Neuronal stem cell (in vitro differentiated cells): ENCODE results near the gene MTHFD1L.
A peak's percentile ranks its signal among the peaks of the same experiment; 100 is the strongest.

Experiments used
- DNase-seq: peaks from one replicate; pipeline ENCODE4 v3.0.0-alpha.2; 2013; ENCODE audit warnings: low spot score
- H2AFZ ChIP-seq: one replicate; pipeline ENCODE4 v1.6.1; 2013; ENCODE audit warnings: mild to moderate bottlenecking, low read length, inconsistent platforms
- H2AK5ac ChIP-seq: 2 replicates; pipeline ENCODE4 v1.6.1; 2013; ENCODE audit warnings: low read depth, mild to moderate bottlenecking, inconsistent platforms, low read length, moderate library complexity, mixed read lengths
- H2BK120ac ChIP-seq: 2 replicates; pipeline ENCODE4 v1.6.1; 2013; ENCODE audit warnings: low read depth, mild to moderate bottlenecking, inconsistent platforms, low read length, moderate library complexity, mixed read lengths
- H2BK12ac ChIP-seq: one replicate; pipeline ENCODE4 v1.6.1; 2013; ENCODE audit warnings: low read length, inconsistent platforms
- H2BK15ac ChIP-seq: 2 replicates; pipeline ENCODE4 v1.6.1; 2013; ENCODE audit warnings: mild to moderate bottlenecking, low read length, inconsistent platforms, mixed read lengths
- H2BK5ac ChIP-seq: one replicate; pipeline ENCODE4 v1.6.1; 2013; ENCODE audit warnings: inconsistent platforms, mild to moderate bottlenecking, low read length, moderate library complexity
- H3K14ac ChIP-seq: one replicate; pipeline ENCODE4 v1.6.1; 2013; ENCODE audit warnings: low read length, inconsistent platforms
- H3K18ac ChIP-seq: 2 replicates; pipeline ENCODE4 v1.6.1; 2013; ENCODE audit warnings: low read length, inconsistent platforms
- H3K23ac ChIP-seq: 2 replicates; pipeline ENCODE4 v1.6.1; 2013; ENCODE audit warnings: low read depth, mild to moderate bottlenecking, mixed read lengths, low read length, inconsistent platforms; ENCODE audit not compliant: poor library complexity
- H3K27ac ChIP-seq: replicated peaks from 3 replicates; pipeline ENCODE4 v1.5.1; 2013; ENCODE audit warnings: low read length, inconsistent platforms
- H3K27me3 ChIP-seq, 3 experiments: 2 replicates each; pipeline ENCODE4 v1.6.1; 2013; ENCODE audit warnings: low read length in 3 of 3, mild to moderate bottlenecking in 2 of 3, inconsistent platforms in 1 of 3, low read depth in 1 of 3, mixed read lengths in 1 of 3, moderate library complexity in 1 of 3; ENCODE audit not compliant: control insufficient read depth in 3 of 3, insufficient read depth in 3 of 3
- H3K36me3 ChIP-seq, 2 donors: replicated peaks in 1 of 2; 2 replicates each; pipeline ENCODE4 v1.6.1; 2013; ENCODE audit warnings: low read length in 2 of 2; ENCODE audit not compliant: control insufficient read depth in 2 of 2, insufficient read depth in 2 of 2
- H3K4ac ChIP-seq: 2 replicates; pipeline ENCODE4 v1.6.1; 2013; ENCODE audit warnings: inconsistent platforms, mild to moderate bottlenecking, low read length, moderate library complexity
- H3K4me1 ChIP-seq, 2 donors: 1 replicate in 1 of 2; 2 replicates in 1 of 2; pipeline ENCODE4 v1.6.1; 2013; ENCODE audit warnings: low read length in 2 of 2, low read depth in 1 of 2; ENCODE audit not compliant: control insufficient read depth in 2 of 2, insufficient read depth in 1 of 2
- H3K4me2 ChIP-seq: one replicate; pipeline ENCODE4 v1.6.1; 2013; ENCODE audit warnings: mild to moderate bottlenecking, low read length, inconsistent platforms; ENCODE audit not compliant: insufficient read depth, poor library complexity, severe bottlenecking
- H3K4me3 ChIP-seq, 2 donors: 2 replicates each; pipeline ENCODE4 v1.5.1; 2013; ENCODE audit warnings: low read length in 2 of 2, mild to moderate bottlenecking in 2 of 2, inconsistent platforms in 1 of 2, moderate library complexity in 1 of 2
- H3K79me1 ChIP-seq: one replicate; pipeline ENCODE4 v1.6.1; 2013; ENCODE audit warnings: low read depth, mild to moderate bottlenecking, inconsistent platforms, low read length, moderate library complexity
- H3K9ac ChIP-seq: one replicate; pipeline ENCODE4 v1.6.1; 2013; ENCODE audit warnings: mild to moderate bottlenecking, low read depth, low read length, inconsistent platforms; ENCODE audit not compliant: poor library complexity
- H3K9me3 ChIP-seq, 2 donors: replicated peaks in 1 of 2; 2 replicates each; pipeline versions ENCODE3 to v1.6.1; 2013; ENCODE audit warnings: low read length in 2 of 2, mild to moderate bottlenecking in 2 of 2, inconsistent platforms in 1 of 2, low read depth in 1 of 2, mixed read lengths in 1 of 2, moderate library complexity in 1 of 2; ENCODE audit not compliant: control insufficient read depth in 2 of 2, insufficient read depth in 1 of 2
- H4K8ac ChIP-seq: one replicate; pipeline ENCODE4 v1.6.1; 2013; ENCODE audit warnings: low read depth, mild to moderate bottlenecking, inconsistent platforms, low read length, moderate library complexity
- H4K91ac ChIP-seq: one replicate; pipeline ENCODE4 v1.6.1; 2013; ENCODE audit warnings: low read length, low read depth, mild to moderate bottlenecking, inconsistent platforms; ENCODE audit not compliant: poor library complexity
- WGBS, 2 donors: extraction: QIAGEN DNeasy Blood & Tissue Kit; methylation state at CpG; one replicate each; pipeline ENCODE4 v1.1.7; 2013; ENCODE audit warnings: missing lambda C conversion rate in 2 of 2, mixed read lengths in 1 of 2; ENCODE audit not compliant: insufficient read length in 2 of 2, insufficient replicate concordance in 1 of 2; ENCODE audit errors: extremely low coverage in 2 of 2; 5-methylcytosine and 5-hydroxymethylcytosine counted together

The MTHFD1L gene

GRCh38 chr6:150894191-150894744 lies 28.8 kb downstream of the MTHFD1L start:
- WGBS, 2 donors = no CpG with 5 or more reads among the region's 8 CpGs
- Histone ChIP-seq H3K18ac (no peak overlapping the region), H2BK120ac (no peak overlapping the region), H3K4me3 (no peak overlapping the region), H3K4ac (no peak overlapping the region), H4K91ac (no peak overlapping the region), H3K4me2 (no peak overlapping the region), H3K27ac (no peak overlapping the region), H3K79me1 (no peaks in the 10 kb centered on the region), H3K27me3 (no peaks in the 10 kb centered on the region), H2BK5ac (no peak overlapping the region), H3K9me3 (no peaks in the 10 kb centered on the region), H3K14ac (no peak overlapping the region), H2AK5ac (no peak overlapping the region), H4K8ac (no peak overlapping the region), H2BK12ac (no peak overlapping the region), H3K4me1 (no peaks in the 10 kb centered on the region), H3K36me3 (peaks cover 15 to 75% of the 10 kb centered on the region in 2 donors), H2BK15ac (no peak overlapping the region), H3K23ac (no peak overlapping the region), H3K9ac (no peak overlapping the region), H2AFZ (no peak overlapping the region)
- no peak for DNase-seq

GRCh38 chr6:150894935-150895552 lies 29.5 kb downstream of the MTHFD1L start:
- no peak overlapping the region for H3K23ac ChIP-seq
- H3K4me3 ChIP-seq = no peak overlapping the region
- no peaks in the 10 kb centered on the region for H3K27me3 ChIP-seq
- H3K4me1 ChIP-seq = no peaks in the 10 kb centered on the region
- no peak overlapping the region for H4K91ac ChIP-seq
- no peak overlapping the region for H2BK12ac ChIP-seq
- H2BK5ac ChIP-seq = no peak overlapping the region
- no peak overlapping the region for H3K14ac ChIP-seq
- no peaks in the 10 kb centered on the region for H3K9me3 ChIP-seq
- no peak overlapping the region for H3K27ac ChIP-seq
- H3K4me2 ChIP-seq = no peak overlapping the region
- no peak overlapping the region for H4K8ac ChIP-seq
- peaks cover 11 to 74% of the 10 kb centered on the region in 2 donors for H3K36me3 ChIP-seq
- WGBS, 2 donors = no CpG with 5 or more reads among the region's 12 CpGs
- no peak overlapping the region for H2AK5ac ChIP-seq
- no peak overlapping the region for H2BK15ac ChIP-seq
- H2AFZ ChIP-seq = no peak overlapping the region
- no peaks in the 10 kb centered on the region for H3K79me1 ChIP-seq
- no peak overlapping the region for H3K18ac ChIP-seq
- no peak overlapping the region for H3K4ac ChIP-seq
- no peak overlapping the region for H2BK120ac ChIP-seq
- DNase-seq = no peak
- H3K9ac ChIP-seq = peak overlapping the region; percentile 50

GRCh38 chr6:150895928-150896632 lies 30.6 kb downstream of the MTHFD1L start:
- H2BK12ac ChIP-seq = no peak overlapping the region
- H3K9me3 ChIP-seq = no peaks in the 10 kb centered on the region
- H2BK15ac ChIP-seq = no peak overlapping the region
- no peak overlapping the region for H3K9ac ChIP-seq
- H2AK5ac ChIP-seq = no peak overlapping the region
- no CpG with 5 or more reads among the region's 4 CpGs for WGBS, 2 donors
- peak overlapping the region; percentile 47 for H3K14ac ChIP-seq
- no peak overlapping the region for H2AFZ ChIP-seq
- H3K27ac ChIP-seq = no peak overlapping the region
- H3K36me3 ChIP-seq = peaks cover 9 to 69% of the 10 kb centered on the region in 2 donors
- no peak overlapping the region for H3K4me3 ChIP-seq
- no peak overlapping the region for H3K4ac ChIP-seq
- H2BK5ac ChIP-seq = no peak overlapping the region
- no peak overlapping the region for H2BK120ac ChIP-seq
- H3K4me1 ChIP-seq = no peaks in the 10 kb centered on the region
- no peak for DNase-seq
- H4K8ac ChIP-seq = no peak overlapping the region
- peak overlapping the region; percentile 49 for H3K18ac ChIP-seq
- H4K91ac ChIP-seq = no peak overlapping the region
- no peak overlapping the region for H3K23ac ChIP-seq
- no peak overlapping the region for H3K4me2 ChIP-seq
- no peaks in the 10 kb centered on the region for H3K79me1 ChIP-seq
- H3K27me3 ChIP-seq = no peaks in the 10 kb centered on the region

GRCh38 chr6:150897400-150897943 lies 32.0 kb downstream of the MTHFD1L start:
- Histone ChIP-seq H2AFZ (no peak overlapping the region), H2BK120ac (no peak overlapping the region), H3K23ac (no peak overlapping the region), H3K4me3 (no peak overlapping the region), H2AK5ac (no peak overlapping the region), H4K8ac (no peak overlapping the region), H3K27me3 (no peaks in the 10 kb centered on the region), H3K36me3 (peaks cover 9 to 58% of the 10 kb centered on the region in 2 donors), H3K14ac (no peak overlapping the region), H3K79me1 (no peaks in the 10 kb centered on the region), H3K4ac (no peak overlapping the region), H2BK5ac (no peak overlapping the region), H3K18ac (no peak overlapping the region), H4K91ac (no peak overlapping the region), H3K4me1 (peaks cover 0 to 7% of the 10 kb centered on the region in 2 donors), H3K9ac (no peak overlapping the region), H3K27ac (no peak overlapping the region), H2BK15ac (no peak overlapping the region), H3K4me2 (no peak overlapping the region), H2BK12ac (no peak overlapping the region), H3K9me3 (no peaks in the 10 kb centered on the region)
- no peak for DNase-seq
- WGBS, 2 donors = no CpG with 5 or more reads among the region's 7 CpGs
